HG03039 (cell line): ENCODE results near the gene COG4.

Experiments used
- ATAC-seq: cut with Tn5 transposase; IDR thresholded peaks from one replicate; pipeline ENCODE4 v1.9.1; 2021; ENCODE audit warnings: mild to moderate bottlenecking, moderate library complexity; ENCODE audit not compliant: unreplicated experiment

The COG4 gene

DNA sequence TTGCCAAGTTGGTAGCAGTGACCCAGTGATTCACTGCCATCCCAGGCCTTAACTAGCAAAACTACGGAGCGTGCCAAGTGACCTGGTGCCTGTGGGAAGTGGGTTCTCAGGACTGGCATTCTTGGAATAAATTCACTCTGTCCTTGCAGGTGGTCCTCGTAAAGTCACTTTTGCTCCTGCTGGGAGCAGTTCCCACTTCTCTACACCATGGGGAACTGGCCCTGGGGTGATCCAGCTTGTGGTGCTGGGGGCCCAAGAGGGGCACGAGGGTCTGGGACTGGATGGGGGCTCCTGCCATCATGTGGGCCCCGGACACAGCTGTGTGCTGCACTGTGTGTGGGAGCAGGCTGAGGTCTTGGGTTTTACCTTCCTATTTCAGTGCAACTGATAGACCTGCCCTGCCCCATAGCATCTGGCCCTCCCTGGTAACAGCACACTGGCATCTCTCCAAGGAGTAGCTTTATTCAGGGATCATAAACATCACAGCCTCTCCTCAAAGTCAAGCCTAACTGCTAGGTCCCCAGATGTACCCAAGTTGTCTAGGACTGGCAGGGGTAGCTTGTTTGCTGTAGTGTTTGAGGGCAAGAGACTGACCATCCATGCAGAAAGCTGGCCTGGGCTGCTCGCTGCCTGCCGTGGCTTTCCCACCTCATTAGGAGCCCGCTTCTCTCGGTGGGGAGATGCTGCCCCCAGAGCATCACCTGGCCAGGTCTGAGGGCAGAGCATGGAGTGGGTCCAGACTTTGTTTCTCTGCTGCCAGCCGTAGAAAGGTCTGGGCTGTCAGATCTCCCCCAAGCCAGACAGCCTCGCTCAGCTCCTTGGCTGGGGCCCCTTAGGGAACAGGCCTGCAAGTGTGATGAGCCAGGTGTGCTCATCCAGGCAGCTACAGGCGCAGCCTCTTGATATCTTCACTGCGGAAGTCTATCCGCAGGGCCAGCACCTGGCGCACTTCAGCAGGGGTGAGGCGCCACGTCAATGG lies 42.9 kb downstream of the COG4 start:
- no peak for ATAC-seq

DNA sequence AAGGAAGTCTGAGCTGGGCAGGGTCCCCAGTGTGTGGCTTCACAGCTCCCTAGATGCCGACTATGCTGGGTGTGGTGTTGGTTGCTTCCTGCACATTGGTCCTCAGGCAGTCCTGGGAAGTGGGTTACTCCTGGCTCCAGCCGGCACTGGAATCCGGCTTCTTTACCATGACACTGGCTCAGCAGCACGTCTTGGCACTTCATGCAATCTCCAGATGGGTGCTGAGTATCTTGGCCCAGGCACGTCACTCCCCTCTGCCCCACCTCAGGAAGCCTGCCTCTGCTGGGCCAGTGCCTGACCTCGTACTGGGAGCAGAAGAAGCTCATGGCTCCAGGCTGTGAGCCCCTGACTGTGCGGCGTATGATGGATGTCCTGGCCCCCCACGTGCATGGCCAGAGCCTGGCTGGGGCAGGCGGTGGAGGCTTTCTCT lies 44.4 kb downstream of the COG4 start:
- no peak for ATAC-seq

DNA sequence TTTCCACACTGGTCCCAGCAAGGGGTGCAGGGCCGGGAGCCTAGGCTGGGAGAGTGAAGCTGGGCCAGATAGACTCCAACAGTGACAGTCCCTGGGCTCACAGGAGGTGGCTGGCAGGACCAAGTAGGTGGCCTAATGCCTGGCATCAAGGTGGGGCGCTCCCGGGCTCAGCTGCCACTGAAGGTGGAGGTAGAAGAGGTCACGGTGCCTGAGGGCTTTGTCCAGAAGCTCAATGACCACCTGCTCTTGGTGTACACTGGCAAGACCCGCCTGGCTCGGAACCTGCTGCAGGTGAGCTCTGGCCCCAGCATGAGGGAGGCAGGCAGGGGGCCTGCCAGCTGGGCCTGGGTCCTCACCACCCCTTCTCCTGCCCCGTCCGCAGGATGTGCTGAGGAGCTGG lies 45.2 kb downstream of the COG4 start:
- ATAC-seq = no peak

DNA sequence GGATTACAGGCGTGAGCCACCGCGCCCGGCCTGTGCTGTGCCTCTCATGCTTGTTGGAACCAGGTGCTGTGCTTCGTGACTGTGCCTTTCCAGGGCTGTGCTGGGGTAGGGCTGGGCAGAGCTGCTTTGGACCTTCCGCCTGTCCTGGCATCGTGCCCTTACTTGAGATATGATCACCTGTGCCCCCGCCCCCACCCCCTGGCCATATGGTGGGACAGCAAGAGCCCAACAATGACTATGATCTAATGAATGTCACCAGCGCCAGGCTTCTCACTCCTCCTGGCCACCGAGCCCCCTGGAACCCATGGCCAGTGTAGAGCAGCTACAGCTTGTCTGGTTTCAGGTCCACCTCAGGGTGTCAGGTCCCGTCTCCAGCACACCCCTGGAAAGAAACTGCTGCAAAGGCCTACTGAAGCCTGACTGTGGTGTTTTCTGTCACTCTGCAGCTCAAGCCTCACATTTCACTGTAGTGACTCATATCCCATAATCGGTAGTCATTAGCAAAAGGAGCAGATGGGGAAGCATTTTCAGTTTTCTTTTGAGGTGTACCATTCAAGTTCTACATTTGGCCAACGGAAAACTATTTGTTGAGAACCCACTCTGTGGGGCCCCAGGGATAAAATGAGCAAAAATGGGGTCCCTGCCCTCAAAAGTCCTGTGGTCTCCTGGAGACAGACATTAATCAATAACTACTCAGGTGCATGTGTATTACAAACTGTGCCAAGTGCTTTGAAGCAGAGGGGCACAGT lies 46.9 kb downstream of the COG4 start:
- ATAC-seq = peak; percentile 75

DNA sequence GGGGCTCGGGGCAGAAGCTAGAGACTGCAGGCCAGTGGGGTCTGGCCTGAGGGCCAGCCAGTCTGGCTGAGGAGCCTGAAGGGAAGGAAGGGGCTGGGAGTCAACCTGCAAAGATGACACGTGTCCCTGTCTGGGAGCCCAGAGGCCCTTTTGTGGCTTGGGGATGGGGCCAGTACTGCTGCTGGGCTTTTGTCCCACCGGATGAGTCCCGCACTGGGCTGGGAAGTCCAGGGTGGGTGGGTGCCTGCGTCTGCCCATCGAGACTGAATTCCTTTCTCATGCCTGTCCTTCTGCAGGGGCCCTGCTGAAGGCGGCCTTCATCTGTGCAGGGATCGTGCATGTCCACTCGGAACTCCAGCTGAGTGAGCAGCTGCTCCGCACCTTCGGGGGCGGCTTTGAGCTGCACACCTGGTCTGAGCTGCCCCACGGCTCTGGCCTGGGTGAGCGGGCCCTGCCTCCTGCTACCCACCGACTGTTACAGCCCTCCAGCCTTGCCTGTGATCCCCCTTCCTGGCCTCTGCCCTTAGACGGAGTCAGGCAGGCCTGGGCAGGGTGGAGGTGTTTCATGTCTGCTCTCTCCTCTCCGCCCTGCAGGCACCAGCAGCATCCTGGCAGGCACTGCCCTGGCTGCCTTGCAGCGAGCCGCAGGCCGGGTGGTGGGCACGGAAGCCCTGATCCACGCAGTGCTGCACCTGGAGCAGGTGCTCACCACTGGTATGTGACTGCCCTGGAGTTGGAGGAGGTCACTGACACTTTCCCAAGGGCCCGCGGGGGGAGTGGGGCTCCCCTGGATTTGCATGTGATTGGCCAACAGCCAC lies 48.1 kb downstream of the COG4 start:
- ATAC-seq = no peak

DNA sequence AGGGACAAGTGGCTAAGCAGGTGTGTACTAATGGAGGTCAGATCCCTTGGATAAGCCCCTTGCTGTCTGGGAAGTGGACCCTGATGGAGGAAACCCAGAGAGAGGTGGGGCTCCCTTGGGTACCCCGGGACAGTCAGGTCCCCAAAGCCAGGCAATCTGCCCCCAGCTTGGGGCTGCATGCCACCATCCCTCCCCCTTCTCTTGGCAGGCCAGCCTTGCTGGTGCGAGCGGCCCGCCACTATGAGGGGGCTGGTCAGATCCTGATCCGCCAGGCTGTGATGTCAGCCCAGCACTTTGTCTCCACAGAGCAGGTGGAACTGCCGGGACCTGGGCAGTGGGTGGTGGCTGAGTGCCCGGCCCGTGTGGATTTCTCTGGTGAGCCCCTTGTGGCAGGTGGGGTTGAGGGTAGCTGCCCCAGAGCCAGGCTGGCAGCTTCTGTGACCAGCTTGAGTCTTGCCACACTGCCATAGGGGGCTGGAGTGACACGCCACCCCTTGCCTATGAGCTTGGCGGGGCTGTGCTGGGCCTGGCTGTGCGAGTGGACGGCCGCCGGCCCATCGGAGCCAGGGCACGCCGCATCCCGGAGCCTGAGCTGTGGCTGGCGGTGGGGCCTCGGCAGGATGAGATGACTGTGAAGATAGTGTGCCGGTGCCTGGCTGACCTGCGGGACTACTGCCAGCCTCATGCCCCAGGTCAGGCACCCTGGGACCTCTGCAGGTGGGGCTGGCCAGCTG lies 48.9 kb downstream of the COG4 start:
- no peak for ATAC-seq

DNA sequence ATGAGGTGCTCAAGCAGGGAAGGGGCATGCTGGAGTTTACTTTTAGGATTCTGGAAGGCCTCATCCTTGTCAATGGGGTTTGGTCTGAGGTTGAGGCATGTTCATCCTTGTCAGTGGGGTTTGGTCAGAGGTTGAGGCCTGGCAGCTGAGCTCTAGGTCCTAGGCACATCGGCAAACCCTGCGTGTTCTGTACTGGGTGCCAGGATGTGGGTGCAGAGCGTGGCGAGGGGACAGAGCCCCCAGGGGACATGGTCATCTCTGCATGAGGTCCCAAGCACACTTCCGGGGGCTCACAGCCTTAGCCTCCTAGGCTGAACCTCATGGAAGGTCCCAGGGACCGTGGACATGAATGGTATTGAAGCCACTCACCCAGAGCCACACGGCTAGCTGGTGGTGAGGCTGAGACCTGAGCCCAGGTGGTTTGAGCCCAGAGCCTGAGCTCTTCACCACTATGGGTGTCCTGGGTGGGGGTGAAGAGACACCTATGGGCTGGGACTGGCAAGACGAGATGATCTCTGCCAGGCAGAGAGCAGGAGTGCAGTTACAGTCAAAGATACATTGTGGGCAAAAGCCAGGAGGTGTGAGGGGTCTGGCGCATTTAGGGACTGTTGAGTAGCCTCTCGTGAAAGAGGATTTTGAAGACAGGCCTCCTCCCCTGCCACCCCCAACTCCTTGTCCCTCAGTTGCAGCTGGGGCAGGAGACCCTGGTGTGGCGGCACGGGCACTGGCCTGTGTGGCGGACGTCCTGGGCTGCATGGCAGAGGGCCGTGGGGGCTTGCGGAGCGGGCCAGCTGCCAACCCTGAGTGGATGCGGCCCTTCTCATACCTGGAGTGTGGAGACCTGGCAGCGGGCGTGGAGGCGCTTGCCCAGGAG lies 49.7 kb downstream of the COG4 start:
- no peak for ATAC-seq

DNA sequence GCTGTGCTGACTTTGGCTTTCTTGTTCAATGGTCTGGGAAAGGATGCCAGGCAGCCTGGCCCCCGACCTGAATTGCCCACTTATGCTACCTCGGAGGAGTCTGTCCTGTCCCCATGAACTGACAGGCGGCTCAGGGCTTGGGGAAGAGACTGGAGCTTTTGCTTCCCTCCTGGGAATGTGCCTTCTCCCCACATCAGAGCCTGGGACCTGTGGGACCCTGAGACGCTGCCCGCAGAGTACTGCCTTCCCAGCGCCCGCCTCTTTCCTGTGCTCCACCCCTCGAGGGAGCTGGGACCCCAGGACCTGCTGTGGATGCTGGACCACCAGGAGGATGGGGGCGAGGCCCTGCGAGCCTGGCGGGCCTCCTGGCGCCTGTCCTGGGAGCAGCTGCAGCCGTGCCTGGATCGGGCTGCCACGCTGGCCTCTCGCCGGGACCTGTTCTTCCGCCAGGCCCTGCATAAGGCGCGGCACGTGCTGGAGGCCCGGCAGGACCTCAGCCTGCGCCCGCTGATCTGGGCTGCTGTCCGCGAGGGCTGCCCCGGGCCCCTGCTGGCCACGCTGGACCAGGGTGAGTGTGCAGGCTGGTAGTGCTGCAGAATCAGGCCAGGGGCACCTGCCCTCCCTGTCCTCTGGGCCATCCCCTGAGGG lies 50.4 kb downstream of the COG4 start:
- no peak for ATAC-seq

DNA sequence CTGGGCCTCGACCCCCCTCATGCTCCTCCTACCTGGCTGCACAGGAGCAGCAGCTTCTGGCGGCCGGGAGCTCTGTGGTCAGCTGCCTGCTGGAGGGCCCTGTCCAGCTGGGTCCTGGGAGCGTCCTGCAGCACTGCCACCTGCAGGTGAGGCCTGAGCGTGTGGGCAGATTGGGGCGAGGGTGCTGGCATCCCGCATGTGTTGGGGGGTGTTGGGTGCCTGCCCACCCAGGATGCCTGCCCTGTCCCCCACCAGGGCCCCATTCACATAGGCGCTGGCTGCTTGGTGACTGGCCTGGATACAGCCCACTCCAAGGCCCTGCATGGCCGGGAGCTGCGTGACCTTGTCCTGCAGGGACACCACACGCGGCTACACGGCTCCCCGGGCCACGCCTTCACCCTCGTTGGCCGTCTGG lies 52.4 kb downstream of the COG4 start:
- ATAC-seq = no peak

DNA sequence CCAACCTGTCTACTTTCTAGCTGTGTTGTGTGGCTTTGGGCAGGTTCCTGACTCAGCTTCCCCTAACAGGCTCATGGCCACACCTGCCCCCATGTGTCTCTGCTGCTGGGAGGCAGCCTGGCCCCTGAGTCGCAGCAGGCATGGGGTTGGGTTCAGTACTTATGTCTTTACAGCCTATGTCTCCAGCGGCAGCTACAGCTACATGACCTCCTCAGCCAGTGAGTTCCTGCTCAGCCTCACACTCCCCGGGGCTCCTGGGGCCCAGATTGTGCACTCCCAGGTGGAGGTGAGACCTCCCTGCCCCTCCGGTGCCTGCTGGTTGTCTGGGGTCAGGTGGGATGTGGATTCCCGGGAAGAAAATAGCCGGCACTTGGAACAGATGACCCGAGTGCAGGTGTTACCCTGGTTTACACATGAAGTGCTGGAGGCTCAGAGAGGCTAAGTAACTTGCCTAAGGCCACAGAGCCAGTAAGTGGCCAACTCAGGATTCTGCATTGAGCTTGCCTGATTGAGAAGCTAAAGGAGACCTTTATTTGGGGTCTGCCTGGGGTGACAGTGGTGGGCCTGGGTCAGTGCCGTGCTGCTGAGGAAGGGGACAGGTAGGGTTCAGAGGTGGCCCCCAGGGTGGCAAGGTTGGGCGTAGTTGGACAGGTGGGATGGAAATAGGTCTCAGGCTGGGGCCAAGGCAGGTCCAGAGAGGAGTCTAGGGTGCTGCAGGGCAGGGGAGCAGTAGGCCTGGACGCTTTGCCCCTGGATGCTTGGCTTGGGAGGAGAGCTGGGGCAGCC lies 53.0 kb downstream of the COG4 start:
- ATAC-seq = no peak

DNA sequence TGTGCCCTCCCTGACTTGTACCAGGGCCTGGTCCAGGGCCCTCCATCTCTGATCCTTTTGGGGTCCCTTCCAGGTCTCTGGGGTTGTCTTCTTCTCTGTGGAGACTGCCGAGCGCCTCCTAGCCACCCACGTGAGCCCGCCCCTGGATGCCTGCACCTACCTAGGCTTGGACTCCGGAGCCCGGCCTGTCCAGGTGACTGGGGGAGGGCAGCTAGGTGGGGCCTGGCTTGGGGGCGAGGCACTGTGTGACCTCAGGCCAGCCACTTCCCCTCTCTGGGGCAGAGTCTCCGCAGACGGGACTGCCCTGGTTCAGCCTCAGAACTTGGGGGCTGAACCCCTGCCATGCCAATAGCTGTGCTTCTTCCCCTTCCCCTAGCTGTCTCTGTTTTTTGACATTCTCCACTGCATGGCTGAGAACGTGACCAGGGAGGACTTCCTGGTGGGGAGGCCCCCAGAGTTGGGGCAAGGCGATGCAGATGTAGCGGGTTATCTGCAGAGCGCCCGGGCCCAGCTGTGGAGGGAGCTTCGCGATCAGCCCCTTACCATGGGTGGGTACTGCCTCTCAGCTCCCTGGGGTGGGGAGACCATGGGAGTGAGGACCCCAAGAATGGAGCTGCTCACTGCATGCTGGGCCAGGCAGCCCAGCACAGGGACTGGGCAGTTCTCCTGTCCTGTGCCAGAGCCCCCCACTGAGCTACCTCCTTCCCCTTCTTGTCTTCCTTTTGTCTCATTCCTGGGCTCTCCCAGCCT lies 54.4 kb downstream of the COG4 start:
- ATAC-seq = no peak

DNA sequence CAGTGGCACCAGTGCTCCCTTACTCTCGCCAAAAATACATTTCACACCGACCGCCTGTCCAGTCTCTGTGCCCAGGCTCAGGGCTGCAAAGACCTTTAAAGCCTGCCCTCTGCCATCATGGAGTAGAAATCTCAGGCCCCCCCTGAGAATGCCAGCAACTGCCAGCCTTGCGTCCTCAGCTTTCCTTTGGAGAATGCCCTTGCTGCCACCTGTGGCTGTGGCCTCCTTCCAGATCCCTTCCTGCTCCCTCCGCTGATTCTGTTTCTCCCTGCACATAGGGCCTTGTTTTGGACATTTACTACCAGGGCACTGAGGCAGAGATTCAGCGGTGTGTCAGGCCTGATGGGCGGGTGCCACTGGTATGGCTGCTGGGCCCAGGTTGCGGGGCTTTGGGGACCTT lies 55.7 kb downstream of the COG4 start:
- no peak for ATAC-seq

DNA sequence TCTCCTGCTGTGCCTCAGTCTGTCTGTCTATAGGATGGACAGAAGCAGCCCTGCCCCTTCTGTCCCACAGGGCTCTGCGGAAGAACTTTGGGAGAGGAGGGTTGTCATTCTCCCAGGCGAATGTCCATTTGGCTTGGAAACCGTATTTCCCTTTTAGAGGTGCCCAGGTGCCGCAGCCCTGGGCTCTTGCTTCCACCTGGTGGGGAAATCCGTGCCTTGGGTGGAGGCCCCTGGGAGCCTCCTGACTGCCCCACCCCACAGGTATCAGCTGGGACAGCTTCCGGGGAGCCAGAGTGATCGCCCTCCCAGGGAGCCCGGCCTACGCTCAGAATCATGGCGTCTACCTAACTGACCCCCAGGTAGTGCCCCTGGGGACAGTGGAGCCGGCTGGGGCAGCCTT lies 56.2 kb downstream of the COG4 start:
- no peak for ATAC-seq

DNA sequence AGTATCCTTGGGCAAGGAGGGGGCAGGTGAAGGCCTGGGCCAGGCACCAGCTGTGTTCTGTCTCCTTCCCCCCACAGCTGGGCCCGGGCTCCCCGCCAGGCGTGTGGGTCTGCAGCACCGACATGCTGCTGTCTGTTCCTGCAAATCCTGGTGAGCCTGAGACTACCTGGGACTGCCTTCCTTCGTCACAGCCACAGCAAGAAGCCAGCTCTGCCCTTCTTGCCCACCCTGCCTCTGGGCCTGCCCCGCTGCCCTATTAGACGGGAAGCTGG lies 56.6 kb downstream of the COG4 start:
- no peak for ATAC-seq

DNA sequence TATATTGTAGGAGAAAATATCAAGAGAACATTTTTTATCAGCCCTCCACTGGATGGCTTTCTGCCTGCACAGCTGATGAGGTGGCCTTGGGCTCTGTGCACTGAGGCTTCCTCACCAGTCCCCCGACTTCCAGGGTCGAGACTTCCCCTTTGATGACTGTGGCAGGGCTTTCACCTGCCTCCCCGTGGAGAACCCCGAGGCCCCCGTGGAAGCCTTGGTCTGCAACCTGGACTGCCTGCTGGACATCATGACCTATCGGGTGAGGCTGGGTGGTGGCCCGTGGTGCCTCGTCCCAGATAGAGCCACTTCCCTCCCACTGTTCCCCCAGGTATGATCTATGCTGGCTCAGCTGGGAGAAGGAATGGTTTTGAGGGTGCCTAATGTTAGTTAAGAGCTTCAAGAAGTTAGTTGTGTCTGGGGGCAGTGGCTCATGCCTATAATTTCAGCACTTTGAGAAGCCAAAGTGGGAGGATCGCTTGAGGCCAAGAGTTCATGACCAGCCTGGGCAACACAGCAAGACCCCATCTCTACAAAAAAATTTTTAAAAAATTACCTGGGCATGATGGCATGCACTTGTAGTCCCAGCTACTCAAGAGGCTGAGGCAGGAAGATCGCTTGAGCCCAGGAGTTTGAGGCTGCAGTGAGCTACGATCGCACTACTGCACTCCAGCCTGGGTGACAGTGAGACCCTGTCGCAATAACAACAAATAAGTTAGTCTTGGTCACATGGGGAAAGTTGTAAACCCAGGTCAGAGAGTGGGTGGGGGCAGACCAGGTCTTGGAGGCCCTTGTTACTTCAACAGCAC lies 57.2 kb downstream of the COG4 start:
- no peak for ATAC-seq

DNA sequence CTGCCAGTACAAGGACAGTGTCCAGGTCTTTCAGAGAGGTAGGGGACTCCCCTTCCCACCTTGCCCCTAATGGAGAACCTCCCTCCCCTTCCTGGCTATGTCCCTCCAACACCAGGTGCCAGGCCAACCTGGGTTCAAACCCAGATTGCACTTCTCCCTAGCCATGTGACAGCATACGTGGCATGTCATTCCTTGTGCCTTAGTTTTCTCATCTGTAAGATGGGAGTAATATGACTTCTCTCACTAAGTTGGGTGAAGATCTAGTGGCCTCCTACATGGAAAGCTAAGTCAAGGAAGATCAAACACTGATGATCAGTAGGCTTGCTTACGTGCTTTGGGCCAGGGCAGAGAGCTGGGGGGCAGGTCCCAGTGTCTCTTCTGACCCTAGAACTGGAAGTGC lies 60.1 kb downstream of the COG4 start:
- no peak for ATAC-seq

DNA sequence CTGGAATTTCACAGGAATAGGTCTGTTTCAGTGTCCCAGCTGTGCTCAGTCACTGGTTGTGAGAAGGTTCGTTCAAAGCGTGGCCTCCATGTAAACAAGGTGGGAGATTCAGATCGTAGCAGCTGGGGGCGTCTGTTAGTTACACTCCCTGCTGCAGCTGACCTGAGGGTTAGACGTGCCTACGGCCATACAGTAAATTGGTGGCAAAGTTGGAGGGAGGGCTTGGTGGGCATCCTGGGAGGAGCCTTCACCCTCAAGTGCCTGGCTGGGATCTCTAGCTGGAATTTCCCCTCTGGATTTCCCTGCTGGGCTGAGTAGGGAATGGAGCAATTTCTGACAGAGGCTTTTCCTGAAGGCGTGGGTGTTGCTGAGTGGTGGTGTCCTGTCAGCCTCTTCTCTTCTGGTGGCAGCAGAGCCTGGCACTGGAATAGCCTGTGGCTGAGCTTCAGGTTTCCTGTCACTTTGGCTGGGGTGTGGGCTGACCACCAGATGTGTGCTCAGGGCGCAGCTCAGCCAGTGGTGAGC lies 62.6 kb downstream of the COG4 start:
- ATAC-seq = no peak
